HG03432 (cell line): Measurements from ENCODE around the gene MACO1.

Experiments
- ATAC-seq: cut with Tn5 transposase; IDR thresholded peaks from one replicate; pipeline ENCODE4 v1.9.1; 2021; ENCODE audit warnings: mild to moderate bottlenecking, moderate library complexity; ENCODE audit not compliant: unreplicated experiment

The MACO1 gene

GRCh38 chr1:25519624-25520023 is 88.9 kb downstream of the MACO1 start:
- ATAC-seq = no peak

- no peak for ATAC-seq
These were observed 89.9 kb downstream of the MACO1 start for GRCh38 chr1:25520446-25521061.

GRCh38 chr1:25522031-25522655 is 91.4 kb downstream of the MACO1 start:
- ATAC-seq = no peak

- no peak for ATAC-seq
These were observed 92.8 kb downstream of the MACO1 start for GRCh38 chr1:25523542-25523941.

GRCh38 chr1:25524568-25525360 is 94.1 kb downstream of the MACO1 start:
- ATAC-seq = no peak

GRCh38 chr1:25525361-25525688 is 94.6 kb downstream of the MACO1 start:
- ATAC-seq = no peak

- no peak for ATAC-seq
These were observed 96.1 kb downstream of the MACO1 start for GRCh38 chr1:25526753-25527152.

- no peak for ATAC-seq
These were observed 96.6 kb downstream of the MACO1 start for GRCh38 chr1:25527226-25527846.

GRCh38 chr1:25527946-25528595 is 97.4 kb downstream of the MACO1 start:
- no peak for ATAC-seq

GRCh38 chr1:25528881-25529517 is 98.3 kb downstream of the MACO1 start:
- ATAC-seq = no peak

GRCh38 chr1:25529518-25530185 is 99.0 kb downstream of the MACO1 start:
- ATAC-seq = no peak

- no peak for ATAC-seq
These were observed 99.7 kb downstream of the MACO1 start for GRCh38 chr1:25530186-25531081.

- ATAC-seq = no peak
These were observed 100.4 kb downstream of the MACO1 start for GRCh38 chr1:25531082-25531461.

GRCh38 chr1:25532970-25533369 is 102.3 kb downstream of the MACO1 start:
- ATAC-seq = no peak

GRCh38 chr1:25533775-25534409 is 103.2 kb downstream of the MACO1 start:
- ATAC-seq = no peak

- ATAC-seq = no peak
These were observed 103.7 kb downstream of the MACO1 start for GRCh38 chr1:25534410-25534788.

GRCh38 chr1:25536124-25536523 is 105.4 kb downstream of the MACO1 start:
- no peak for ATAC-seq

- no peak for ATAC-seq
These were observed 106.6 kb downstream of the MACO1 start for GRCh38 chr1:25537153-25537831.
